Stimulated activated CD4-positive, alpha-beta T cell treated with anti-CD3 and anti-CD28 coated beads, TNF-alpha, amount 100 ng/mL, for 24 hours (primary cell): ENCODE data around the gene C17orf113.
"Not testable (repeated sequence)": the region's sequence is repeated elsewhere in the genome, so short reads cannot be mapped to it uniquely, and the experiment has no call there.

Experiments
- DNase-seq, 3 experiments: peaks; one replicate each; pipeline ENCODE4 v3.0.0-alpha.2; 2020; ENCODE audit warnings: low read depth in 3 of 3

The C17orf113 gene

GRCh38 chr17:42016941-42017865, 33.2 kb downstream of the C17orf113 start, which contains the start of gene DNAJC7:
Gene DNAJC7, minus strand, starts transcription at chr17:42017439. Its CDS starts 23 bp downstream, at chr17:42017416.
- peak; percentile 78 to 89 (median 84) for DNase-seq

- no peak for DNase-seq
These were observed 34.0 kb downstream of the C17orf113 start for GRCh38 chr17:42016411-42016831.

- not testable (repeated sequence) for DNase-seq
These were observed 36.7 kb downstream of the C17orf113 start for GRCh38 chr17:42013740-42014139.

GRCh38 chr17:42012363-42012762, 38.0 kb downstream of the C17orf113 start:
- not testable (repeated sequence) for DNase-seq

- DNase-seq = no peak
These were observed 39.4 kb downstream of the C17orf113 start for GRCh38 chr17:42010898-42011516.

- not testable (repeated sequence) for DNase-seq
These were observed 40.1 kb downstream of the C17orf113 start for GRCh38 chr17:42010266-42010680.

GRCh38 chr17:42009170-42009569, 41.2 kb downstream of the C17orf113 start:
- no peak for DNase-seq

GRCh38 chr17:42005166-42005565, 45.2 kb downstream of the C17orf113 start:
- DNase-seq = no peak

GRCh38 chr17:42002792-42003301, 47.6 kb downstream of the C17orf113 start:
- no peak for DNase-seq

GRCh38 chr17:42002175-42002791, 48.1 kb downstream of the C17orf113 start:
- DNase-seq = no peak

- no peak for DNase-seq
These were observed 48.7 kb downstream of the C17orf113 start for GRCh38 chr17:42001729-42002128.

GRCh38 chr17:42000413-42001133, 49.8 kb downstream of the C17orf113 start:
- no peak for DNase-seq

- no peak for DNase-seq
These were observed 51.9 kb downstream of the C17orf113 start for GRCh38 chr17:41998497-41998896.

GRCh38 chr17:41996855-41997164, 53.6 kb downstream of the C17orf113 start:
- no peak for DNase-seq

GRCh38 chr17:41992576-41992975, 57.8 kb downstream of the C17orf113 start:
- no peak for DNase-seq

- DNase-seq = no peak
These were observed 60.5 kb downstream of the C17orf113 start for GRCh38 chr17:41989702-41990419.

- DNase-seq = no peak
These were observed 62.0 kb downstream of the C17orf113 start for GRCh38 chr17:41988418-41988817.
